PC-3 (cell line): ENCODE measurements around the gene PDLIM1. TPM values are rescaled to one million over a fixed set of nuclear protein-coding genes. Genes with fewer than 3 reads are reported as not detected.

Source experiments
- ATAC-seq: fragments of 200-7000 bp; cut with Tn5 transposase; 2 replicates; pipeline ENCODE4 v1.9.1; 2020; ENCODE audit warnings: mild to moderate bottlenecking, moderate library complexity
- BruUV-seq: library from RNA; stranded (reverse); fragments of 400-500 nt; replicated peaks from 2 replicates; lab custom pipeline; 2021; lab: Mats Ljungman, UMichigan
- CTCF ChIA-PET: fragments of 300-600 bp; sonication (Branson Sonifier 250); formaldehyde crosslinking; loops from one replicate; lab custom pipeline; 2022; ENCODE audit warnings: antibody characterized with exemption; lab: Charles Lee
- POLR2A ChIA-PET: fragments of 300-600 bp; sonication (Branson Sonifier 250); formaldehyde crosslinking; loops from one replicate; lab custom pipeline; 2022; ENCODE audit warnings: antibody characterized with exemption; ENCODE audit not compliant: unreplicated experiment; lab: Charles Lee
- DNase-seq: peaks from one replicate; pipeline ENCODE4 v3.0.0-alpha.2; 2015
- H2AFZ ChIP-seq: fragments of 300-600 bp; sonication (generic); 2 replicates; pipeline ENCODE4 v1.6.0; 2016; ENCODE audit warnings: antibody characterized with exemption, low read length
- H3F3A ChIP-seq: fragments of 300-600 bp; sonication (generic); one replicate; pipeline ENCODE4 v1.6.0; 2017; ENCODE audit warnings: antibody characterized with exemption, low read length, control low read depth, mild to moderate bottlenecking; ENCODE audit not compliant: unreplicated experiment
- H3K27ac ChIP-seq: fragments of 300-600 bp; sonication (generic); 2 replicates; pipeline ENCODE4 v1.5.1; 2016; ENCODE audit warnings: mild to moderate bottlenecking, low read length
- H3K27me3 ChIP-seq: fragments of 300-600 bp; sonication (generic); 2 replicates; pipeline ENCODE4 v1.6.1; 2016; ENCODE audit warnings: low read length, mixed read lengths
- H3K36me3 ChIP-seq: fragments of 300-600 bp; sonication (generic); 2 replicates; pipeline ENCODE4 v1.6.1; 2016; ENCODE audit warnings: low read depth, mixed run types, low read length, mixed read lengths
- H3K4me1 ChIP-seq: fragments of 300-600 bp; sonication (generic); 2 replicates; pipeline ENCODE4 v1.5.1; 2016; ENCODE audit warnings: low read length; ENCODE audit not compliant: insufficient read depth
- H3K4me2 ChIP-seq: fragments of 300-600 bp; sonication (generic); 2 replicates; pipeline ENCODE4 v1.6.0; 2016; ENCODE audit warnings: low read length
- H3K4me3 ChIP-seq: fragments of 300-600 bp; sonication (generic); 2 replicates; pipeline ENCODE4 v1.5.1; 2016; ENCODE audit warnings: mild to moderate bottlenecking, low read length, mixed read lengths
- H3K79me2 ChIP-seq: fragments of 300-600 bp; sonication (generic); 2 replicates; pipeline ENCODE4 v1.6.1; 2017; ENCODE audit warnings: low read length, mixed read lengths
- H3K9ac ChIP-seq: fragments of 300-600 bp; sonication (generic); 2 replicates; pipeline ENCODE4 v1.6.0; 2016; ENCODE audit warnings: mild to moderate bottlenecking, low read length
- H3K9me2 ChIP-seq: fragments of 300-600 bp; sonication (generic); replicated peaks from 2 replicates; pipeline ENCODE4 v1.6.1; 2016; ENCODE audit warnings: mixed run types, low read length, mixed read lengths
- H3K9me3 ChIP-seq: fragments of 300-600 bp; sonication (generic); 2 replicates; pipeline ENCODE4 v1.6.1; 2016; ENCODE audit warnings: low read length, mixed read lengths
- H4K20me1 ChIP-seq: fragments of 300-600 bp; sonication (generic); 2 replicates; pipeline ENCODE4 v1.6.1; 2016; ENCODE audit warnings: low read length, mixed read lengths
- CTCF ChIP-seq: fragments of 300-600 bp; sonication (generic); conservative IDR thresholded peaks from 2 replicates; pipeline ENCODE4 v1.5.1; 2017; ENCODE audit warnings: antibody characterized with exemption, low read depth, mild to moderate bottlenecking, low read length
- EZH2 ChIP-seq: fragments of 300-600 bp; sonication (generic); IDR thresholded peaks from one replicate; pipeline ENCODE4 v1.6.1; 2017; ENCODE audit warnings: antibody characterized with exemption, mild to moderate bottlenecking, low read length; ENCODE audit not compliant: unreplicated experiment
- EZH2phosphoT487 ChIP-seq: fragments of 300-600 bp; sonication (generic); IDR thresholded peaks from 2 replicates; pipeline ENCODE4 v1.6.1; 2018; ENCODE audit warnings: mild to moderate bottlenecking, antibody characterized with exemption, low read length, borderline replicate concordance
- intact Hi-C: fragments of 100-400 bp; cut with micrococcal nuclease; formaldehyde crosslinking; loops from 2 replicates; pipeline ENCODE4 v1.9.0; 2023
- total RNA-seq: library from RNA; depleted of rRNA; stranded (reverse); fragments of >200 nt; gene quantifications from 2 replicates; pipeline ENCODE4 v1.2.3, GENCODE V29; 2014

The PDLIM1 gene
- total RNA-seq, 1 experiment from 2014 or later = 28.2 TPM

- ChIA-PET CTCF (interaction anchor here (0.5 kb wide), 2 partner anchors 11 to 27 kb away, joined by 3 to 5 read pairs; no protein-coding TSS in a partner anchor), POLR2A (no interaction called here)
- no peaks in the 10 kb centered on the region for H3K9me3 ChIP-seq
- peak overlapping the region; percentile 62 for H3K9ac ChIP-seq
- TF ChIP-seq EZH2phosphoT487 (no peak), CTCF (no peak), EZH2 (no peak)
- H3K4me2 ChIP-seq = peak overlapping the region; percentile 70
- peak overlapping the region; percentile 92 for H3K27ac ChIP-seq
- H3K9me2 ChIP-seq = no peaks in the 10 kb centered on the region
- H3K4me1 ChIP-seq = peaks cover 17% of the 10 kb centered on the region
- intact Hi-C loops = no loop called here
- DNase-seq = peak; percentile 46
- 0 out of 2 replicates have a peak, but pooled peaks cover 12% of the 10 kb centered on the region for H3K79me2 ChIP-seq
- no peaks in the 10 kb centered on the region for H3F3A ChIP-seq
- peaks cover 33% of the 10 kb centered on the region for H3K36me3 ChIP-seq
- H2AFZ ChIP-seq = no peak overlapping the region
- H4K20me1 ChIP-seq = no peaks in the 10 kb centered on the region
- no TSS peak for BruUV-seq
- 0 out of 2 replicates have a peak overlapping the region, but pooled peaks have one; percentile 19 for H3K4me3 ChIP-seq
- ATAC-seq = peak; percentile 54
- H3K27me3 ChIP-seq = no peaks in the 10 kb centered on the region
These were observed 29.8 kb downstream of the PDLIM1 start for GRCh38 chr10:95260909-95261552.

GRCh38 chr10:95260397-95260881 is 30.4 kb downstream of the PDLIM1 start:
- peaks cover 33% of the 10 kb centered on the region for H3K36me3 ChIP-seq
- DNase-seq (peak; percentile 66), ATAC-seq (peak; percentile 59)
- peaks cover 17% of the 10 kb centered on the region for H3K4me1 ChIP-seq
- no peaks in the 10 kb centered on the region for H3K27me3 ChIP-seq
- no peak overlapping the region for H3K4me3 ChIP-seq
- H3K4me2 ChIP-seq = peak overlapping the region; percentile 70
- no TSS peak for BruUV-seq
- H3K27ac ChIP-seq = peak overlapping the region; percentile 92
- H3K9me3 ChIP-seq = no peaks in the 10 kb centered on the region
- CTCF ChIA-PET = interaction anchor here (0.5 kb wide), 1 partner anchor 28 kb away, joined by 5 read pairs; no protein-coding TSS in a partner anchor
- H4K20me1 ChIP-seq = no peaks in the 10 kb centered on the region
- TF ChIP-seq EZH2phosphoT487 = no peak
- TF ChIP-seq EZH2 = no peak
- TF ChIP-seq CTCF = no peak
- peak overlapping the region; percentile 62 for H3K9ac ChIP-seq
- intact Hi-C loops = no loop called here
- no peaks in the 10 kb centered on the region for H3F3A ChIP-seq
- POLR2A ChIA-PET = no interaction called here
- H3K9me2 ChIP-seq = no peaks in the 10 kb centered on the region
- H3K79me2 ChIP-seq = peaks cover 17% of the 10 kb centered on the region; the same call in 1 of the 2 replicates
- H2AFZ ChIP-seq = no peak overlapping the region

GRCh38 chr10:95257849-95258248 is 33.0 kb downstream of the PDLIM1 start:
- POLR2A ChIA-PET = no interaction called here
- Histone ChIP-seq H3K27ac (no peak overlapping the region), H3K4me3 (no peak overlapping the region), H3K27me3 (no peaks in the 10 kb centered on the region), H3F3A (no peaks in the 10 kb centered on the region), H3K9me3 (no peaks in the 10 kb centered on the region), H4K20me1 (no peaks in the 10 kb centered on the region), H2AFZ (no peak overlapping the region), H3K9me2 (no peaks in the 10 kb centered on the region), H3K9ac (no peak overlapping the region), H3K79me2 (peaks cover 41% of the 10 kb centered on the region), H3K4me2 (no peak overlapping the region), H3K36me3 (peaks cover 33% of the 10 kb centered on the region), H3K4me1 (peaks cover 17% of the 10 kb centered on the region)
- ATAC-seq = no peak
- BruUV-seq = no TSS peak
- DNase-seq = no peak
- CTCF ChIA-PET = interaction anchor here (0.6 kb wide), 1 partner anchor 410 kb away, joined by 3 read pairs; no protein-coding TSS in a partner anchor
- no peak for TF ChIP-seq EZH2
- TF ChIP-seq EZH2phosphoT487 = no peak
- TF ChIP-seq CTCF = no peak
- intact Hi-C loops = no loop called here
